NCI-H2196 treated with DMSO at 0.1 percent for 48 hours (cell line): ENCODE results near the gene MRPS25.
A peak's percentile ranks its signal among the peaks of the same experiment; 100 is the strongest.

Experiments used
- DNase-seq: peaks from one replicate; lab custom pipeline; 2025; ENCODE audit not compliant: unreplicated experiment; lab: John Stamatoyannopoulos, UW

The MRPS25 gene

GRCh38 chr3:15064835-15065549 lies at the start of gene MRPS25:
Gene MRPS25, minus strand, starts transcription at chr3:15065315. Its CDS starts 121 bp downstream, at chr3:15065194.
- peak; percentile 40 for DNase-seq

GRCh38 chr3:15113884-15114283 lies 48.8 kb upstream of the MRPS25 start:
- DNase-seq, result no peak

- no peak for DNase-seq
These were observed 48.4 kb upstream of the MRPS25 start for GRCh38 chr3:15113471-15113870.

- no peak for DNase-seq
These were observed 46.9 kb upstream of the MRPS25 start for GRCh38 chr3:15112011-15112410.

- no peak for DNase-seq
These were observed 45.1 kb upstream of the MRPS25 start for GRCh38 chr3:15110206-15110605.

GRCh38 chr3:15108869-15109268 lies 43.8 kb upstream of the MRPS25 start:
- DNase-seq, result no peak

GRCh38 chr3:15108082-15108545 lies 43.0 kb upstream of the MRPS25 start:
- no peak for DNase-seq

- DNase-seq, result no peak
These were observed 42.2 kb upstream of the MRPS25 start for GRCh38 chr3:15107075-15107947.

- no peak for DNase-seq
These were observed 37.7 kb upstream of the MRPS25 start for GRCh38 chr3:15102836-15103235.

GRCh38 chr3:15102256-15102655 lies 37.1 kb upstream of the MRPS25 start:
- peak; percentile 73 for DNase-seq

- DNase-seq, result no peak
These were observed 34.4 kb upstream of the MRPS25 start for GRCh38 chr3:15099364-15100098.

- DNase-seq, result peak; percentile 72
These were observed 33.6 kb upstream of the MRPS25 start, which contains the start of gene RBSN for GRCh38 chr3:15098503-15099363. Gene RBSN, minus strand, starts transcription at chr3:15099148. Its CDS starts 3,028 bp downstream, at chr3:15096120.

- no peak for DNase-seq
These were observed 32.8 kb upstream of the MRPS25 start for GRCh38 chr3:15097891-15098290.

- DNase-seq, result no peak
These were observed 30.9 kb upstream of the MRPS25 start for GRCh38 chr3:15096046-15096445.

GRCh38 chr3:15094187-15094875 lies 29.2 kb upstream of the MRPS25 start:
- no peak for DNase-seq

GRCh38 chr3:15092686-15093085 lies 27.6 kb upstream of the MRPS25 start:
- no peak for DNase-seq

GRCh38 chr3:15091575-15091974 lies 26.5 kb upstream of the MRPS25 start:
- DNase-seq, result no peak

- no peak for DNase-seq
These were observed 24.1 kb upstream of the MRPS25 start for GRCh38 chr3:15089201-15089600.

GRCh38 chr3:15086699-15087098 lies 21.6 kb upstream of the MRPS25 start:
- no peak for DNase-seq

GRCh38 chr3:15086263-15086662 lies 21.1 kb upstream of the MRPS25 start:
- DNase-seq, result no peak
